Liver (tissue), 9 donors: Measurements from ENCODE around the gene AFMID. TPM values are rescaled to one million over a fixed set of nuclear protein-coding genes. Genes with fewer than 3 reads are reported as not detected.

Experiments used
- DNase-seq: peaks from one replicate; pipeline ENCODE4 v3.0.0-alpha.2; 2017; ENCODE audit warnings: low spot score
- H3K27ac ChIP-seq, 2 donors: one replicate each; pipeline ENCODE4 v1.7.0; 2013; ENCODE audit warnings: inconsistent platforms in 2 of 2, low read length in 2 of 2, control low read depth in 1 of 2, low read depth in 1 of 2, mild to moderate bottlenecking in 1 of 2
- H3K27me3 ChIP-seq, 4 donors: one replicate each; pipeline versions ENCODE4 v1.6.1 to v1.7.0; 2013; ENCODE audit warnings: low read length in 3 of 4, inconsistent platforms in 1 of 4, mild to moderate bottlenecking in 1 of 4, moderate library complexity in 1 of 4; ENCODE audit not compliant: control insufficient read depth in 4 of 4, insufficient read depth in 4 of 4
- H3K36me3 ChIP-seq, 4 donors: one replicate each; pipeline versions ENCODE4 v1.6.1 to v1.7.0; 2013; ENCODE audit warnings: low read length in 3 of 4, mild to moderate bottlenecking in 3 of 4, low read depth in 1 of 4, moderate library complexity in 1 of 4; ENCODE audit not compliant: control insufficient read depth in 4 of 4, insufficient read depth in 3 of 4
- H3K4me1 ChIP-seq, 4 donors: one replicate each; pipeline versions ENCODE4 v1.6.1 to v1.7.0; 2013; ENCODE audit warnings: low read length in 3 of 4, mild to moderate bottlenecking in 3 of 4, moderate library complexity in 1 of 4; ENCODE audit not compliant: control insufficient read depth in 4 of 4, insufficient read depth in 4 of 4
- H3K4me3 ChIP-seq, 3 donors: one replicate each; pipeline versions ENCODE4 v1.6.1 to v1.7.0; 2013; ENCODE audit warnings: low read length in 3 of 3, control low read depth in 1 of 3, low read depth in 1 of 3, mild to moderate bottlenecking in 1 of 3
- H3K9ac ChIP-seq, 2 donors: one replicate each; pipeline ENCODE4 v1.7.0; 2013; ENCODE audit warnings: low read length in 2 of 2, mild to moderate bottlenecking in 2 of 2, moderate library complexity in 2 of 2, control low read depth in 1 of 2, low read depth in 1 of 2
- H3K9me3 ChIP-seq, 4 donors: one replicate each; pipeline versions ENCODE4 v1.6.1 to v1.7.0; 2013; ENCODE audit warnings: low read length in 3 of 4; ENCODE audit not compliant: control insufficient read depth in 4 of 4
- CTCF ChIP-seq: fragments of 150-350 bp; IDR thresholded peaks from 2 replicates; pipeline ENCODE4 v1.5.1; 2017; ENCODE audit warnings: improper control_type of control experiment, low read depth, low read length; ENCODE audit not compliant: missing input control
- FOXA1 ChIP-seq: IDR thresholded peaks from 2 replicates; pipeline ENCODE4 v1.6.1; 2016; ENCODE audit warnings: antibody characterized with exemption
- GABPA ChIP-seq, 2 donors: IDR thresholded peaks in 1 of 2; conservative IDR thresholded peaks in 1 of 2; 2 replicates each; pipeline ENCODE4 v1.6.1; 2016; ENCODE audit warnings: antibody characterized with exemption in 2 of 2, mild to moderate bottlenecking in 1 of 2, moderate library complexity in 1 of 2
- HNF4A ChIP-seq, 2 donors: conservative IDR thresholded peaks; 2 replicates each; pipeline ENCODE4 v1.6.1; 2016; ENCODE audit warnings: antibody characterized with exemption in 2 of 2, mild to moderate bottlenecking in 2 of 2
- HNF4G ChIP-seq: IDR thresholded peaks from 2 replicates; pipeline ENCODE4 v1.6.1; 2016; ENCODE audit warnings: antibody characterized with exemption
- JUND ChIP-seq, 2 donors: IDR thresholded peaks; 2 replicates each; pipeline ENCODE4 v1.6.1; 2016; ENCODE audit warnings: antibody characterized with exemption in 2 of 2
- MAX ChIP-seq: IDR thresholded peaks from 2 replicates; pipeline ENCODE4 v1.6.1; 2016; ENCODE audit warnings: antibody characterized with exemption
- RAD21 ChIP-seq, 2 donors: IDR thresholded peaks; 2 replicates each; pipeline ENCODE4 v1.6.1; 2016; ENCODE audit warnings: antibody characterized with exemption in 2 of 2, mild to moderate bottlenecking in 2 of 2
- REST ChIP-seq: IDR thresholded peaks from 2 replicates; pipeline ENCODE4 v1.6.1; 2016; ENCODE audit warnings: antibody characterized with exemption, mild to moderate bottlenecking
- RXRA ChIP-seq, 2 donors: IDR thresholded peaks; 2 replicates each; pipeline ENCODE4 v1.6.1; 2017 to 2018; ENCODE audit warnings: antibody characterized with exemption in 2 of 2, mild to moderate bottlenecking in 1 of 2
- SP1 ChIP-seq: IDR thresholded peaks from 2 replicates; pipeline ENCODE4 v1.6.1; 2018; ENCODE audit warnings: antibody characterized with exemption, mild to moderate bottlenecking
- TAF1 ChIP-seq: conservative IDR thresholded peaks from 2 replicates; pipeline ENCODE4 v1.6.1; 2016; ENCODE audit warnings: antibody characterized with exemption, mild to moderate bottlenecking
- YY1 ChIP-seq: IDR thresholded peaks from 2 replicates; pipeline ENCODE4 v1.6.1; 2016; ENCODE audit warnings: antibody characterized with exemption, mild to moderate bottlenecking
- ZBTB33 ChIP-seq: IDR thresholded peaks from 2 replicates; pipeline ENCODE4 v1.6.1; 2016; ENCODE audit warnings: antibody characterized with exemption
- WGBS: extraction: QIAGEN DNeasy Blood & Tissue Kit; methylation state at CpG from one replicate; pipeline ENCODE4 v1.1.7; 2013; 5-methylcytosine and 5-hydroxymethylcytosine counted together
- polyA plus RNA-seq, 2 donors: library from polyadenylated mRNA; stranded (reverse) in 1 of 2; unstranded in 1 of 2; fragments of 200-250 nt in 1 of 2; fragments of >200 nt in 1 of 2; fragmentation: Nextera tagmentation in 1 of 2; extraction: Ambion mirVana in 1 of 2; gene quantifications; one replicate each; pipeline versions ENCODE4 v1.2.1 to v1.2.3, GENCODE V29; 2013 to 2015
- total RNA-seq, 2 donors: library from RNA; depleted of rRNA; stranded (reverse); fragments of >200 nt; gene quantifications; one replicate each; pipeline ENCODE4 v1.2.3, GENCODE V29; 2014
- donor health status: healthy.
- donor health status: healthy.
- donor health status: healthy.
- donor health status: healthy.
- donor health status: healthy.

AFMID gene
- total and polyA plus RNA-seq, 4 donors, result 73.4 to 201 (median 138) TPM

GRCh38 chr17:78137392-78138203 lies 49.6 kb upstream of the AFMID start:
- no peak overlapping the region for H3K27ac ChIP-seq
- no peak overlapping the region for H3K4me3 ChIP-seq
- TF ChIP-seq CTCF (no peak), MAX (no peak), ZBTB33 (no peak), TAF1 (no peak), GABPA (IDR thresholded peaks at IDR 0.05 in 1 of 2, conservative IDR thresholded peaks at IDR 0.05 in 1 of 2) (no peak), HNF4G (no peak), REST (no peak), JUND (IDR thresholded peaks at IDR 0.05) (no peak)
- no peaks in the 10 kb centered on the region for H3K27me3 ChIP-seq
- H3K9me3 ChIP-seq, result no peaks in the 10 kb centered on the region
- 58% methylated on average over 26 of the region's 26 CpGs for WGBS
- no peaks in the 10 kb centered on the region for H3K36me3 ChIP-seq
- H3K4me1 ChIP-seq, result peaks cover 0 to 12% (median 2%) of the 10 kb centered on the region in 4 donors
- DNase-seq, result no peak
- H3K9ac ChIP-seq, result no peak overlapping the region

GRCh38 chr17:78138204-78139060 lies 48.7 kb upstream of the AFMID start:
- Histone ChIP-seq H3K36me3 (no peaks in the 10 kb centered on the region), H3K27ac (no peak overlapping the region), H3K4me3 (no peak overlapping the region), H3K9me3 (no peaks in the 10 kb centered on the region), H3K4me1 (peaks cover 0 to 8% (median 2%) of the 10 kb centered on the region in 4 donors), H3K27me3 (no peaks in the 10 kb centered on the region), H3K9ac (no peak overlapping the region)
- 86% methylated on average over 17 of the region's 17 CpGs for WGBS
- peak; percentile 35 for DNase-seq
- TF ChIP-seq ZBTB33 (no peak), FOXA1 (no peak), JUND (IDR thresholded peaks at IDR 0.05) (no peak), RXRA (IDR thresholded peaks at IDR 0.05) (no peak), GABPA (IDR thresholded peaks at IDR 0.05 in 1 of 2, conservative IDR thresholded peaks at IDR 0.05 in 1 of 2) (no peak), HNF4G (no peak), MAX (no peak), HNF4A (conservative IDR thresholded peaks at IDR 0.05) (no peak), REST (no peak), RAD21 (IDR thresholded peaks at IDR 0.05) (no peak), YY1 (no peak), SP1 (no peak)
